Right lobe of liver (tissue), 6 donors: Measurements from ENCODE around the gene RHOT2. TPM values are rescaled to one million over a fixed set of nuclear protein-coding genes. Genes with fewer than 3 reads are reported as not detected.

Experiments used
- ATAC-seq, 4 donors: fragments of 200-7000 bp; cut with Tn5 transposase; one replicate each; pipeline ENCODE4 v1.9.1; 2020; ENCODE audit warnings: mild to moderate bottlenecking in 4 of 4, moderate library complexity in 4 of 4
- DNase-seq, 3 donors: peaks; one replicate each; pipeline ENCODE4 v3.0.0-alpha.2; 2020
- H3K27ac ChIP-seq, 3 donors: fragments of 200-600 bp; one replicate each; pipeline ENCODE4 v1.8.0; 2022
- H3K27me3 ChIP-seq, 2 donors: fragments of 200-600 bp; one replicate each; pipeline ENCODE4 v1.8.0; 2022
- H3K36me3 ChIP-seq, 4 donors: fragments of 200-600 bp; sonication (generic) in 1 of 4; one replicate each; pipeline versions ENCODE4 v1.5.1 to v1.8.0; 2017 to 2022; ENCODE audit warnings: control low read depth in 1 of 4
- H3K4me1 ChIP-seq, 4 donors: fragments of 200-600 bp; sonication (generic) in 1 of 4; one replicate each; pipeline versions ENCODE4 v1.5.1 to v1.8.0; 2017 to 2022; ENCODE audit warnings: control low read depth in 1 of 4
- H3K4me3 ChIP-seq, 3 donors: fragments of 200-600 bp; one replicate each; pipeline ENCODE4 v1.8.0; 2022
- H3K9me3 ChIP-seq, 4 donors: fragments of 200-600 bp; sonication (generic) in 1 of 4; one replicate each; pipeline versions ENCODE4 v1.5.1 to v1.8.0; 2017 to 2022; ENCODE audit warnings: control low read depth in 1 of 4
- POLR2A ChIP-seq: fragments of 450-650 bp; IDR thresholded peaks from one replicate; pipeline ENCODE4 v1.6.1; 2017; ENCODE audit warnings: antibody characterized with exemption, mild to moderate bottlenecking
- WGBS: methylation state at CpG from one replicate; pipeline ENCODE4 v1.1.6; 2018; ENCODE audit warnings: low coverage, low lambda C conversion rate; ENCODE audit not compliant: insufficient coverage; ENCODE audit errors: missing lambda C conversion rate; 5-methylcytosine and 5-hydroxymethylcytosine counted together
- intact Hi-C, 2 donors: fragments of 100-400 bp; cut with DNase I; formaldehyde crosslinking; loops; one replicate each; pipeline versions ENCODE4 v1.11.2 to v1.14.1; 2022
- total RNA-seq, 6 experiments: library from RNA; depleted of rRNA in 2 of 6; stranded (reverse); fragments of >200 nt in 2 of 6; fragmentation: NEBNext Ultra II Directional in 3 of 6; extraction: Animal tissue kit (Norgen Biotek cat#: 25700) in 3 of 6; gene quantifications; one replicate each; pipeline versions ENCODE4 v1.1.0 to v1.2.4, GENCODE V29; 2016 to 2023
- TF ChIP-seq, protein P1 (sequence below), 4 donors: fragments of 200-600 bp in 3 of 4; fragments of 450-650 bp in 1 of 4; IDR thresholded peaks; one replicate each; pipeline versions ENCODE4 v1.5.1 to v1.8.0; 2016 to 2022; ENCODE audit warnings: antibody characterized with exemption in 4 of 4, mild to moderate bottlenecking in 2 of 4
- donor health status: DM: no; HTN: yes; CAD: no.
- donor health status: DM: no; HTN: no; CAD: no.
- donor health status: DM: no; HTN: no; CAD: no.
- donor health status: DM: no; HTN: yes; CAD: no.
- donor health status: DM: no; HTN: yes; CAD: no.

RHOT2 gene
- total RNA-seq, 6 experiments from 2014 or later: 28.5 to 44.8 (median 40.3) TPM

DNA sequence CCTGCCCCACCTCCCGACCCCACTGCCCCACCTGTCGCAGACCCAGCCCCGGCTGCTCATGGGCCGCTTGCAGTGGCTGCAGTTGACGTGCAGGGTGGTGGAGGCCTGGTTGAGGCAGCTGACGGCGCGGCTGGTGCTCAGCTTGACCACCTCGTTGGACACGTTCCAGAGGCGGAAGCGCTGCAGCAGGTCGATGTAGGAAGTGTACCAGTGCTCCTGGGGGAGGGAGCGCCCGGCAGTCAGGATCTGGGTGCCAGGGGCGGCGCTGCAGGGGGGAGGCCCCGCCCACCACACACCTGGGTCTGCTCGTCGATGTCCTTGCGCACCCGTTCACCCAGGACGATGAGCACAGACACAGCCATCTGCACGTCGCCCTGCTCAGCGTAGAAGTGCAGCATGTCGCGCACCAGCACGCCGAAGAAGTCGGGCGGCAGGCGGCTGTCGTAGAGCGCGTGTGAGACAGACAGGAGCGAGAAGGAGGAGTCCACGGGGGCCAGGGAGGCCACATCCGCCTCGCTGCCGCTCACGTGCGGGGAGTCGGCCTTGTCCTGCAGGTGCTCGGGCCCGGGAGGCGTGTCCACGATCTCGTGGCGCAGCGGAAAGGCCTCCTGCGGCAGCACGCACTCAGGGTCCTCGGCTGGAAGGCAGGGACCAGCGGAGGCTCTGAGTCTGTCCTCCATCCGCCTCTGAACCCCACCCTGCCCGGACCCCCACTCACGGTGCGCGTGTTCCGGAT lies 17.2 kb downstream of the RHOT2 start:
- no peak for TF ChIP-seq POLR2A
- TF ChIP-seq, protein P1, sequence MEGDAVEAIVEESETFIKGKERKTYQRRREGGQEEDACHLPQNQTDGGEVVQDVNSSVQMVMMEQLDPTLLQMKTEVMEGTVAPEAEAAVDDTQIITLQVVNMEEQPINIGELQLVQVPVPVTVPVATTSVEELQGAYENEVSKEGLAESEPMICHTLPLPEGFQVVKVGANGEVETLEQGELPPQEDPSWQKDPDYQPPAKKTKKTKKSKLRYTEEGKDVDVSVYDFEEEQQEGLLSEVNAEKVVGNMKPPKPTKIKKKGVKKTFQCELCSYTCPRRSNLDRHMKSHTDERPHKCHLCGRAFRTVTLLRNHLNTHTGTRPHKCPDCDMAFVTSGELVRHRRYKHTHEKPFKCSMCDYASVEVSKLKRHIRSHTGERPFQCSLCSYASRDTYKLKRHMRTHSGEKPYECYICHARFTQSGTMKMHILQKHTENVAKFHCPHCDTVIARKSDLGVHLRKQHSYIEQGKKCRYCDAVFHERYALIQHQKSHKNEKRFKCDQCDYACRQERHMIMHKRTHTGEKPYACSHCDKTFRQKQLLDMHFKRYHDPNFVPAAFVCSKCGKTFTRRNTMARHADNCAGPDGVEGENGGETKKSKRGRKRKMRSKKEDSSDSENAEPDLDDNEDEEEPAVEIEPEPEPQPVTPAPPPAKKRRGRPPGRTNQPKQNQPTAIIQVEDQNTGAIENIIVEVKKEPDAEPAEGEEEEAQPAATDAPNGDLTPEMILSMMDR (IDR thresholded peaks at IDR 0.05): no peak
- H3K4me1 ChIP-seq: peaks cover 0 to 47% (median 20%) of the 10 kb centered on the region in 4 donors
- H3K36me3 ChIP-seq: peaks cover 0 to 21% (median 7%) of the 10 kb centered on the region in 4 donors
- no peaks in the 10 kb centered on the region for H3K27me3 ChIP-seq
- ATAC-seq (no peak), DNase-seq (peak in 2 of 3 donors; percentile 67 to 69)
- H3K9me3 ChIP-seq: no peaks in the 10 kb centered on the region
- H3K27ac ChIP-seq: no peak overlapping the region
- H3K4me3 ChIP-seq: peak overlapping the region in 2 of 3 donors; percentile 68 to 84
- intact Hi-C loops: no loop called here
- whole genome bisulfite sequencing: 96% methylated on average over 4 of the region's 61 CpGs

DNA sequence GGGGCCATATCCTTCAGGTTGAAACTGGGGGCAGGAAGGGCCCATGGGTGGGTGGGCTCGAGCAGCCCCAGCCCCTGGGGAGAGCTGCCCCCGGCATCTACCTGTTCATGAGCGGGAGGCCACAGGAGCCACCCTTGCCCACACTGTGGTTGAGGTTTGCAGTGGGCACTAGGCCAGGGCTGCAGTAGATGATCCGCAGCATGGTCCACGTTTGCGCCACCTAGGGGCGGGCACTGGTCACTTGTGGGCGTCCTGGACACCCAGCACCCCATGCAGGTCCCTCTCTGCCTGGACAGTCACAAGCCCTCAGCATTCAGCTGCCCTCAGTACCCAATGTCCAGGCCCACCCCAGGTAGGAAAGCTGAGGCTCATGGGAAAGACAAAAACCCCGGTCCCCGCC lies 18.0 kb downstream of the RHOT2 start:
- peak; percentile 65 to 71 (median 66) for DNase-seq
- Histone ChIP-seq H3K4me3 (no peak overlapping the region), H3K27me3 (no peaks in the 10 kb centered on the region), H3K9me3 (no peaks in the 10 kb centered on the region), H3K36me3 (peaks cover 0 to 21% (median 7%) of the 10 kb centered on the region in 4 donors), H3K27ac (no peak overlapping the region), H3K4me1 (peaks cover 0 to 45% (median 22%) of the 10 kb centered on the region in 4 donors)
- intact Hi-C loops: no loop called here
- peak in 2 of 4 donors; percentile 5 to 17 for ATAC-seq
- no peak for TF ChIP-seq POLR2A
- TF ChIP-seq, protein P1 (IDR thresholded peaks at IDR 0.05): peak; percentile 35 to 42 (median 36)
- WGBS: no CpG with 5 or more reads among the region's 10 CpGs

DNA sequence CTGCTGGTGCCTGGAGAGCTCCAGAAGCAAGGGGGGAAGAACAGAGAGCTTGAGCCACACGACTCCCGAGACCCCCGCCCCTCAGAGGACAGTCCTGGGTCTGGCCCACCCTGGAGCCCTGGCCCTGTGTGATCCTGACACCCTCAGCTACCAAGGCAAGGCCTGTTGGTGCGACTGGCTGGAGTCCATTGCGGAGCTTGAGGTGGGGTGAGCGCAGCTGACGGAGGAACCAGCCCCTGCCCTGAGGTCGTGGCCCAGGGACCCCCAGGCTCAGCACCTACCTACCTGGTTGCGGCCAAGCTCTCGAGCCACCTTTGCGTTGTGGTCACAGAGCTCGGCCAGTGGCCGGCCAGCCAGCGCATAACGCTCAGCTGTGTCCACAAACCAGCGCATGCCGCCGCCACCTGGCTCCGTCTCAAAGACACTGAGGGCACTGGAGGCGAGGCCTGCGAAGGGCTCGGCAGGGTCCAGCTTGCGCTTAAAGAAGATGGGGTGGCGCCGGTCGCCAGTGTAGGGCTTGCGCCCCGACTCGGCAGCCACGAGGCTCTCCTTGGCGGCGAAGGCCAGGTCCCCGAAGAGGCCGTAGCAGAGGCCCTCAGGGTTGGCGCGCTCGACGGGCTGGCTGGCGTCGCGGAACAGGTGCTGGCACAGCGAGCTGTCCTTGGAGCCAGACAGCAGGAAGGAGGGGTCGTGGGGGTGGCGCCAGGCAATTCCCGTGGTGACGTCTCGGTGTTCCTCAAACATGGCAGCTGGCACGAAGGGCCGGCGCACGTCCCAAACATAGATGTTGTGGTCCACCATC lies 18.7 kb downstream of the RHOT2 start:
- no peaks in the 10 kb centered on the region for H3K9me3 ChIP-seq
- 80% methylated on average over 2 of the region's 51 CpGs for WGBS
- intact Hi-C loops: no loop called here
- H3K27ac ChIP-seq: no peak overlapping the region
- peaks cover 0 to 20% (median 6%) of the 10 kb centered on the region in 4 donors for H3K36me3 ChIP-seq
- no peaks in the 10 kb centered on the region for H3K27me3 ChIP-seq
- H3K4me1 ChIP-seq: peaks cover 0 to 38% (median 16%) of the 10 kb centered on the region in 4 donors
- TF ChIP-seq POLR2A: no peak
- TF ChIP-seq, protein P1 (IDR thresholded peaks at IDR 0.05): no peak
- no peak for ATAC-seq
- H3K4me3 ChIP-seq: no peak overlapping the region
- DNase-seq: no peak

DNA sequence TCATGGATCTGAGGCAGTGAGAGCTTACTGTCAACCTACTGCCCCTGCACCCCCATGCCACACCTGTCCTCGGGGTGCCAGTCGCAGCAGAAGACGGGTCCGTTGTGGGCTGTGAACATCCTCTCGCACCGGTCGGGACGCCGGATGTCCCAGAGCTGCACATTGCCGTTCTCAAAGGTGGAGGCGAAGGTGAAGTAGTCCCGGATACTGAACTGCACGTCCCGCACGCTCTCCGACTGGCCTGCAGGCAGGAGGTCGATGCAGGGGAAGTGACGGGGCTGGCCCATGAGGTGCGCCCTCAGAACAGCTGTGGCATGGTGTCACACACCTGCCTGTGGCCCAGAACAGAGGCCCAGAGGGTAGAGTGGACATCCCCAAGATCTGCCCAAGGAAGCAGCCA lies 19.6 kb downstream of the RHOT2 start:
- Histone ChIP-seq H3K27me3 (no peaks in the 10 kb centered on the region), H3K36me3 (peaks cover 0 to 11% (median 2%) of the 10 kb centered on the region in 4 donors), H3K4me1 (peaks cover 0 to 30% (median 12%) of the 10 kb centered on the region in 4 donors), H3K4me3 (no peak overlapping the region), H3K27ac (no peak overlapping the region), H3K9me3 (no peaks in the 10 kb centered on the region)
- DNase-seq (no peak), ATAC-seq (no peak)
- no CpG with 5 or more reads among the region's 19 CpGs for WGBS
- intact Hi-C loops: no loop called here
- TF ChIP-seq, protein P1 (IDR thresholded peaks at IDR 0.05): no peak
- no peak for TF ChIP-seq POLR2A
